Neuronal stem cell (in vitro differentiated cells): ENCODE measurements around the gene CTNNA3.

Experiments
- DNase-seq: peaks from one replicate; pipeline ENCODE4 v3.0.0-alpha.2; 2013; ENCODE audit warnings: low spot score
- H2AFZ ChIP-seq: one replicate; pipeline ENCODE4 v1.6.1; 2013; ENCODE audit warnings: mild to moderate bottlenecking, low read length, inconsistent platforms
- H2AK5ac ChIP-seq: 2 replicates; pipeline ENCODE4 v1.6.1; 2013; ENCODE audit warnings: low read depth, mild to moderate bottlenecking, inconsistent platforms, low read length, moderate library complexity, mixed read lengths
- H2BK120ac ChIP-seq: 2 replicates; pipeline ENCODE4 v1.6.1; 2013; ENCODE audit warnings: low read depth, mild to moderate bottlenecking, inconsistent platforms, low read length, moderate library complexity, mixed read lengths
- H2BK12ac ChIP-seq: one replicate; pipeline ENCODE4 v1.6.1; 2013; ENCODE audit warnings: low read length, inconsistent platforms
- H2BK15ac ChIP-seq: 2 replicates; pipeline ENCODE4 v1.6.1; 2013; ENCODE audit warnings: mild to moderate bottlenecking, low read length, inconsistent platforms, mixed read lengths
- H2BK5ac ChIP-seq: one replicate; pipeline ENCODE4 v1.6.1; 2013; ENCODE audit warnings: inconsistent platforms, mild to moderate bottlenecking, low read length, moderate library complexity
- H3K14ac ChIP-seq: one replicate; pipeline ENCODE4 v1.6.1; 2013; ENCODE audit warnings: low read length, inconsistent platforms
- H3K18ac ChIP-seq: 2 replicates; pipeline ENCODE4 v1.6.1; 2013; ENCODE audit warnings: low read length, inconsistent platforms
- H3K23ac ChIP-seq: 2 replicates; pipeline ENCODE4 v1.6.1; 2013; ENCODE audit warnings: low read depth, mild to moderate bottlenecking, mixed read lengths, low read length, inconsistent platforms; ENCODE audit not compliant: poor library complexity
- H3K27ac ChIP-seq: replicated peaks from 3 replicates; pipeline ENCODE4 v1.5.1; 2013; ENCODE audit warnings: low read length, inconsistent platforms
- H3K27me3 ChIP-seq, 3 experiments: 2 replicates each; pipeline ENCODE4 v1.6.1; 2013; ENCODE audit warnings: low read length in 3 of 3, mild to moderate bottlenecking in 2 of 3, inconsistent platforms in 1 of 3, low read depth in 1 of 3, mixed read lengths in 1 of 3, moderate library complexity in 1 of 3; ENCODE audit not compliant: control insufficient read depth in 3 of 3, insufficient read depth in 3 of 3
- H3K36me3 ChIP-seq, 2 donors: replicated peaks in 1 of 2; 2 replicates each; pipeline ENCODE4 v1.6.1; 2013; ENCODE audit warnings: low read length in 2 of 2; ENCODE audit not compliant: control insufficient read depth in 2 of 2, insufficient read depth in 2 of 2
- H3K4ac ChIP-seq: 2 replicates; pipeline ENCODE4 v1.6.1; 2013; ENCODE audit warnings: inconsistent platforms, mild to moderate bottlenecking, low read length, moderate library complexity
- H3K4me1 ChIP-seq, 2 donors: 1 replicate in 1 of 2; 2 replicates in 1 of 2; pipeline ENCODE4 v1.6.1; 2013; ENCODE audit warnings: low read length in 2 of 2, low read depth in 1 of 2; ENCODE audit not compliant: control insufficient read depth in 2 of 2, insufficient read depth in 1 of 2
- H3K4me2 ChIP-seq: one replicate; pipeline ENCODE4 v1.6.1; 2013; ENCODE audit warnings: mild to moderate bottlenecking, low read length, inconsistent platforms; ENCODE audit not compliant: insufficient read depth, poor library complexity, severe bottlenecking
- H3K4me3 ChIP-seq, 2 donors: 2 replicates each; pipeline ENCODE4 v1.5.1; 2013; ENCODE audit warnings: low read length in 2 of 2, mild to moderate bottlenecking in 2 of 2, inconsistent platforms in 1 of 2, moderate library complexity in 1 of 2
- H3K79me1 ChIP-seq: one replicate; pipeline ENCODE4 v1.6.1; 2013; ENCODE audit warnings: low read depth, mild to moderate bottlenecking, inconsistent platforms, low read length, moderate library complexity
- H3K9ac ChIP-seq: one replicate; pipeline ENCODE4 v1.6.1; 2013; ENCODE audit warnings: mild to moderate bottlenecking, low read depth, low read length, inconsistent platforms; ENCODE audit not compliant: poor library complexity
- H3K9me3 ChIP-seq, 2 donors: replicated peaks in 1 of 2; 2 replicates each; pipeline versions ENCODE3 to v1.6.1; 2013; ENCODE audit warnings: low read length in 2 of 2, mild to moderate bottlenecking in 2 of 2, inconsistent platforms in 1 of 2, low read depth in 1 of 2, mixed read lengths in 1 of 2, moderate library complexity in 1 of 2; ENCODE audit not compliant: control insufficient read depth in 2 of 2, insufficient read depth in 1 of 2
- H4K8ac ChIP-seq: one replicate; pipeline ENCODE4 v1.6.1; 2013; ENCODE audit warnings: low read depth, mild to moderate bottlenecking, inconsistent platforms, low read length, moderate library complexity
- H4K91ac ChIP-seq: one replicate; pipeline ENCODE4 v1.6.1; 2013; ENCODE audit warnings: low read length, low read depth, mild to moderate bottlenecking, inconsistent platforms; ENCODE audit not compliant: poor library complexity
- WGBS, 2 donors: extraction: QIAGEN DNeasy Blood & Tissue Kit; methylation state at CpG; one replicate each; pipeline ENCODE4 v1.1.7; 2013; ENCODE audit warnings: missing lambda C conversion rate in 2 of 2, mixed read lengths in 1 of 2; ENCODE audit not compliant: insufficient read length in 2 of 2, insufficient replicate concordance in 1 of 2; ENCODE audit errors: extremely low coverage in 2 of 2; 5-methylcytosine and 5-hydroxymethylcytosine counted together

Gene CTNNA3

DNA sequence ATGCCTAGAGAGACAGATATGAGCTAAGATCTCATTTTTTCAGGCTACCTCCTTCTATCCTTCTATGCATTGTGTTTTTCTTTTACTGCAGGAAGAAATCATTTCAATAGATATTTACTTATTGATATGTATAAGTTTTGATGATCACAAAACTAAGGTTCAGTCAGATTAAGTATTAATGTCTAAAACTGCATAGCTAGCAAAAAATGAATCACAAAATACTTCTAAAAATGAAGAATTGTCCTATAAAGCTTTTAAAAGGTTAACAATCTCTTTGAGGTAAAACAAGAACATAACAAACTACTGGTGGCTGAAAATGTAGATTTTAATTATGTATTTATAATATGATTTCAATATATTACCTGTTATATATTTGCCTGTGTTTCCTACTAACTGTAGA lies 1403.1 kb downstream of the CTNNA3 start:
- Histone ChIP-seq H3K4me1 (no peaks in the 10 kb centered on the region), H3K18ac (no peak overlapping the region), H2BK15ac (no peak overlapping the region), H3K9me3 (no peaks in the 10 kb centered on the region), H3K27me3 (no peaks in the 10 kb centered on the region), H2BK120ac (no peak overlapping the region), H3K4ac (no peak overlapping the region), H2AFZ (no peak overlapping the region), H3K27ac (no peak overlapping the region), H2BK12ac (no peak overlapping the region), H4K91ac (no peak overlapping the region), H3K4me2 (no peak overlapping the region), H3K4me3 (no peak overlapping the region), H3K36me3 (no peaks in the 10 kb centered on the region), H3K9ac (no peak overlapping the region), H4K8ac (no peak overlapping the region), H3K14ac (no peak overlapping the region), H3K23ac (no peak overlapping the region), H3K79me1 (no peaks in the 10 kb centered on the region), H2BK5ac (no peak overlapping the region), H2AK5ac (no peak overlapping the region)
- DNase-seq, result no peak

GRCh38 chr10:66292456-66292855 lies 1403.5 kb downstream of the CTNNA3 start:
- Histone ChIP-seq H2BK12ac (no peak overlapping the region), H4K91ac (no peak overlapping the region), H3K4me3 (no peak overlapping the region), H3K18ac (no peak overlapping the region), H3K4me2 (no peak overlapping the region), H3K4ac (no peak overlapping the region), H3K9me3 (no peaks in the 10 kb centered on the region), H2BK120ac (no peak overlapping the region), H2AK5ac (no peak overlapping the region), H3K14ac (no peak overlapping the region), H3K27ac (no peak overlapping the region), H4K8ac (no peak overlapping the region), H2BK15ac (no peak overlapping the region), H3K9ac (no peak overlapping the region), H2AFZ (no peak overlapping the region), H3K79me1 (no peaks in the 10 kb centered on the region), H3K4me1 (no peaks in the 10 kb centered on the region), H3K36me3 (no peaks in the 10 kb centered on the region), H3K27me3 (no peaks in the 10 kb centered on the region), H2BK5ac (no peak overlapping the region), H3K23ac (no peak overlapping the region)
- no peak for DNase-seq
- WGBS, 2 donors, result no CpG with 5 or more reads among the region's 1 CpG

DNA sequence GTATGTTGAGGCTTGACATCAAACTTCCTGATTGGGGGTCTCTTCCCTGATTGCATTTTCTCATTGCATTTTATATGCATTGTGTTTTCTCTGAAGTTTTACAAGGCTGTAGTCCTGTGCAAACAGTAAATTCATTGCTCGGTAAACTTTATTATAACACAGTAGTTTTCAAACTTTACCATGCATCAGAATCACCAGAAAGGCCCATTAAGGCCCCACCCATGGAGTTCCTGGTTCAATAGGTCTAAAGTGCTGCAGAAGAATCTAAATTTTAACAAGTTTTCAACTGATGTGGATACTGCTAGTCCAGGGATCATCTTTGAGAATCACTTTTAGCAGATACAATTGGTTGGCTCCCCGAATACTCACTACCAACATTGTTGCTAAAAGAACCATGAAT lies 1404.9 kb downstream of the CTNNA3 start:
- Histone ChIP-seq H3K14ac (no peak overlapping the region), H3K27me3 (no peaks in the 10 kb centered on the region), H3K9ac (no peak overlapping the region), H2BK120ac (no peak overlapping the region), H3K4me3 (no peak overlapping the region), H2AK5ac (no peak overlapping the region), H2BK15ac (no peak overlapping the region), H3K23ac (no peak overlapping the region), H3K27ac (no peak overlapping the region), H2AFZ (no peak overlapping the region), H3K36me3 (no peaks in the 10 kb centered on the region), H4K91ac (no peak overlapping the region), H2BK12ac (no peak overlapping the region), H3K4ac (no peak overlapping the region), H3K4me2 (no peak overlapping the region), H3K18ac (no peak overlapping the region), H3K79me1 (peaks cover 2% of the 10 kb centered on the region), H3K4me1 (no peaks in the 10 kb centered on the region), H2BK5ac (no peak overlapping the region), H3K9me3 (no peaks in the 10 kb centered on the region), H4K8ac (no peak overlapping the region)
- WGBS, 2 donors, result no CpG with 5 or more reads among the region's 2 CpGs
- DNase-seq, result no peak

DNA sequence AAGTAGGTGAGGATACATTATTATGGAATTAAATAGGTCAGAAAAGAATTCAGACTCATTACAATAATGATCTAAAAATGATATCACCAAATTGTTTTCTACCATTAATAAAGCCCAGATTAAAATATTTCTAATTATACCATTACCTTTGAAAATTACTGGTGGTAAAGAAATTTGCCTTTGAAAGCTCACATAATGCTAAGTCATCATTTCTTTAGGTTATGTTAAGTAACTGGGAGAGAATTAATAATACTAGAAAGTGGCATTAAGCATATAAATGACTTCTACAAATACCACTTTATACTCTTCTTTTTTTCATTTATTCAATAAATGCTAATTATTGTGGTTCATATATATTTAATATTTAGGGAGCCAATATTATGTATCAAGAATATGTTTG lies 1411.4 kb downstream of the CTNNA3 start:
- no peak overlapping the region for H3K23ac ChIP-seq
- no peak overlapping the region for H2BK120ac ChIP-seq
- H2BK15ac ChIP-seq, result no peak overlapping the region
- H4K91ac ChIP-seq, result no peak overlapping the region
- DNase-seq, result no peak
- H3K4me2 ChIP-seq, result no peak overlapping the region
- H2BK12ac ChIP-seq, result no peak overlapping the region
- no peak overlapping the region for H3K4ac ChIP-seq
- no peak overlapping the region for H2AFZ ChIP-seq
- no peak overlapping the region for H3K18ac ChIP-seq
- H3K79me1 ChIP-seq, result peaks cover 2% of the 10 kb centered on the region
- H4K8ac ChIP-seq, result no peak overlapping the region
- H3K14ac ChIP-seq, result no peak overlapping the region
- no peaks in the 10 kb centered on the region for H3K4me1 ChIP-seq
- H3K27ac ChIP-seq, result no peak overlapping the region
- no peaks in the 10 kb centered on the region for H3K9me3 ChIP-seq
- no peaks in the 10 kb centered on the region for H3K36me3 ChIP-seq
- no peak overlapping the region for H3K4me3 ChIP-seq
- no peaks in the 10 kb centered on the region for H3K27me3 ChIP-seq
- no peak overlapping the region for H2BK5ac ChIP-seq
- H2AK5ac ChIP-seq, result no peak overlapping the region
- H3K9ac ChIP-seq, result no peak overlapping the region
